SHP77 treated with DMSO at 0.1 percent for 48 hours (cell line): ENCODE measurements around the gene ORC3.
"Not testable (repeated sequence)": the region's sequence is repeated elsewhere in the genome, so short reads cannot be mapped to it uniquely, and the experiment has no call there.

Source experiments
- DNase-seq: peaks from one replicate; lab custom pipeline; 2025; lab: John Stamatoyannopoulos, UW

ORC3 gene

GRCh38 chr6:87697581-87698546 lies 107.9 kb downstream of the ORC3 start:
- no peak for DNase-seq

- DNase-seq = no peak
Observed at GRCh38 chr6:87698547-87699006, 108.6 kb downstream of the ORC3 start.

GRCh38 chr6:87699576-87699975 lies 109.6 kb downstream of the ORC3 start:
- no peak for DNase-seq

- DNase-seq = no peak
Observed at GRCh38 chr6:87700397-87701343, 110.7 kb downstream of the ORC3 start.

- DNase-seq = no peak
Observed at GRCh38 chr6:87701344-87701675, 111.4 kb downstream of the ORC3 start.

- peak; percentile 95 for DNase-seq
Observed at GRCh38 chr6:87701676-87702588, 112.0 kb downstream of the ORC3 start, which contains the start of gene AKIRIN2. AKIRIN2 (minus strand) TSS chr6:87702233; CDS start chr6:87701684, 549 bp downstream.

GRCh38 chr6:87702589-87702945 lies 112.6 kb downstream of the ORC3 start:
- DNase-seq = peak; percentile 88

- DNase-seq = not testable (repeated sequence)
Observed at GRCh38 chr6:87703039-87703438, 113.1 kb downstream of the ORC3 start.

GRCh38 chr6:87705070-87705691 lies 115.2 kb downstream of the ORC3 start:
- no peak for DNase-seq

- no peak for DNase-seq
Observed at GRCh38 chr6:87706187-87706966, 116.4 kb downstream of the ORC3 start.

GRCh38 chr6:87708581-87709427 lies 118.9 kb downstream of the ORC3 start:
- DNase-seq = not testable (repeated sequence)

GRCh38 chr6:87710090-87710489 lies 120.2 kb downstream of the ORC3 start:
- DNase-seq = no peak

- not testable (repeated sequence) for DNase-seq
Observed at GRCh38 chr6:87712713-87713112, 122.8 kb downstream of the ORC3 start.

GRCh38 chr6:87714093-87714842 lies 124.3 kb downstream of the ORC3 start:
- DNase-seq = no peak
